CD14-positive monocyte (primary cell): ENCODE data around the gene TRIM31. TPM values are rescaled to one million over a fixed set of nuclear protein-coding genes. Genes with fewer than 3 reads are reported as not detected.
A peak's percentile ranks its signal among the peaks of the same experiment; 100 is the strongest.

ENCODE experiments used
- DNase-seq, 3 donors: peaks; one replicate each; pipeline ENCODE4 v3.0.0-alpha.2; 2011 to 2022
- H2AFZ ChIP-seq: 2 replicates; pipeline ENCODE4 v1.6.0; 2012; ENCODE audit warnings: mild to moderate bottlenecking, low read depth, low read length, inconsistent platforms; ENCODE audit not compliant: insufficient read depth, poor library complexity, severe bottlenecking
- H3K27ac ChIP-seq, 2 donors: 1 replicate in 1 of 2; 2 replicates in 1 of 2; pipeline ENCODE4 v1.5.1; 2012 to 2013; ENCODE audit warnings: low read length in 2 of 2, control low read depth in 1 of 2, inconsistent platforms in 1 of 2, low read depth in 1 of 2, mild to moderate bottlenecking in 1 of 2
- H3K27me3 ChIP-seq, 2 donors: one replicate each; pipeline versions ENCODE4 v1.6.0 to v1.6.1; 2011 to 2013; ENCODE audit warnings: low read length in 2 of 2; ENCODE audit not compliant: control insufficient read depth in 2 of 2, insufficient read depth in 2 of 2
- H3K36me3 ChIP-seq, 2 donors: replicated peaks in 1 of 2; 1 replicate in 1 of 2; 2 replicates in 1 of 2; pipeline versions ENCODE4 v1.5.1 to v1.6.1; 2012 to 2013; ENCODE audit warnings: low read length in 2 of 2, control low read depth in 1 of 2, inconsistent platforms in 1 of 2, mild to moderate bottlenecking in 1 of 2; ENCODE audit not compliant: insufficient read depth in 2 of 2, control insufficient read depth in 1 of 2
- H3K4me1 ChIP-seq, 2 donors: 1 replicate in 1 of 2; 2 replicates in 1 of 2; pipeline versions ENCODE4 v1.5.1 to v1.6.1; 2012 to 2013; ENCODE audit warnings: low read length in 2 of 2, control low read depth in 1 of 2, inconsistent platforms in 1 of 2, mild to moderate bottlenecking in 1 of 2, moderate library complexity in 1 of 2; ENCODE audit not compliant: insufficient read depth in 2 of 2, control insufficient read depth in 1 of 2
- H3K4me2 ChIP-seq: replicated peaks from 2 replicates; pipeline ENCODE3; 2012; ENCODE audit warnings: low read length, moderate library complexity, mild to moderate bottlenecking; ENCODE audit not compliant: poor library complexity, severe bottlenecking; ENCODE audit errors: extremely low read depth
- H3K4me3 ChIP-seq, 3 experiments: fragments of 200-600 bp in 1 of 3; sonication (generic) in 1 of 3; replicated peaks in 1 of 3; 1 replicate in 2 of 3; 2 replicates in 1 of 3; pipeline ENCODE4 v1.5.1; 2011 to 2013; ENCODE audit warnings: low read length in 3 of 3, mild to moderate bottlenecking in 3 of 3, control low read depth in 2 of 3, low read depth in 2 of 3, inconsistent platforms in 1 of 3, moderate library complexity in 1 of 3
- H3K79me2 ChIP-seq: 2 replicates; pipeline ENCODE4 v1.6.0; 2012; ENCODE audit warnings: mild to moderate bottlenecking, control low read depth, inconsistent platforms, low read length, moderate library complexity; ENCODE audit not compliant: insufficient read depth
- H3K9ac ChIP-seq: 2 replicates; pipeline ENCODE4 v1.6.0; 2017; ENCODE audit warnings: low read length, mild to moderate bottlenecking; ENCODE audit not compliant: insufficient read depth, poor library complexity, severe bottlenecking
- H3K9me3 ChIP-seq, 2 donors: replicated peaks in 1 of 2; 1 replicate in 1 of 2; 2 replicates in 1 of 2; pipeline versions ENCODE4 v1.5.1 to v1.6.1; 2012 to 2013; ENCODE audit warnings: low read length in 2 of 2, control low read depth in 1 of 2; ENCODE audit not compliant: control insufficient read depth in 1 of 2, insufficient read depth in 1 of 2
- H4K20me1 ChIP-seq: 2 replicates; pipeline ENCODE4 v1.6.0; 2012; ENCODE audit warnings: mild to moderate bottlenecking, low read length, control low read depth, moderate library complexity; ENCODE audit not compliant: insufficient read depth
- H3K27ac Mint-ChIP-seq, 7 donors: one replicate each; pipeline ENCODE4 v1.8.0; 2020; ENCODE audit warnings: mild to moderate bottlenecking in 7 of 7, mixed read lengths in 7 of 7, moderate library complexity in 6 of 7, inconsistent platforms in 2 of 7
- H3K27me3 Mint-ChIP-seq, 3 donors: one replicate each; pipeline ENCODE4 v1.8.0; 2021 to 2022; ENCODE audit warnings: low read depth in 3 of 3, mild to moderate bottlenecking in 3 of 3, mixed read lengths in 3 of 3, moderate library complexity in 3 of 3, inconsistent platforms in 1 of 3
- H3K36me3 Mint-ChIP-seq, 2 donors: one replicate each; pipeline ENCODE4 v1.8.0; 2020; ENCODE audit warnings: mixed read lengths in 2 of 2, inconsistent platforms in 1 of 2, mild to moderate bottlenecking in 1 of 2
- H3K4me1 Mint-ChIP-seq: one replicate; pipeline ENCODE4 v1.8.0; 2020; ENCODE audit warnings: mild to moderate bottlenecking, mixed read lengths
- H3K4me3 Mint-ChIP-seq, 2 donors: one replicate each; pipeline ENCODE4 v1.8.0; 2020; ENCODE audit warnings: mild to moderate bottlenecking in 2 of 2, mixed read lengths in 2 of 2, moderate library complexity in 1 of 2
- H3K9me3 Mint-ChIP-seq, 7 donors: one replicate each; pipeline ENCODE4 v1.8.0; 2020 to 2022; ENCODE audit warnings: mixed read lengths in 7 of 7, mild to moderate bottlenecking in 6 of 7, moderate library complexity in 6 of 7, inconsistent platforms in 2 of 7
- WGBS: methylation state at CpG from one replicate; pipeline ENCODE4 v1.1.5; 2013; ENCODE audit warnings: missing lambda C conversion rate; ENCODE audit not compliant: insufficient coverage; 5-methylcytosine and 5-hydroxymethylcytosine counted together
- intact Hi-C, 2 donors: fragments of 100-400 bp; cut with micrococcal nuclease; formaldehyde crosslinking; loops; one replicate each; pipeline versions ENCODE4 v1.15.0 to v1.15.1; 2023
- polyA plus RNA-seq, 3 donors: library from polyadenylated mRNA; depleted of rRNA in 1 of 3; unstranded in 2 of 3; stranded (reverse) in 1 of 3; fragments of 300-500 nt in 2 of 3; fragments of >200 nt in 1 of 3; fragmentation: Illumina TruSeq in 2 of 3; gene quantifications; 1 replicate in 2 of 3; 2 replicates in 1 of 3; pipeline ENCODE4 v1.2.3, GENCODE V29; 2012 to 2021
- TF ChIP-seq, protein P1 (sequence below): fragments of 200-600 bp; IDR thresholded peaks from one replicate; pipeline ENCODE4 v1.8.0; 2022; ENCODE audit warnings: antibody characterized with exemption, mild to moderate bottlenecking

TRIM31 gene
- polyA plus RNA-seq, 3 donors, result not detected

DNA sequence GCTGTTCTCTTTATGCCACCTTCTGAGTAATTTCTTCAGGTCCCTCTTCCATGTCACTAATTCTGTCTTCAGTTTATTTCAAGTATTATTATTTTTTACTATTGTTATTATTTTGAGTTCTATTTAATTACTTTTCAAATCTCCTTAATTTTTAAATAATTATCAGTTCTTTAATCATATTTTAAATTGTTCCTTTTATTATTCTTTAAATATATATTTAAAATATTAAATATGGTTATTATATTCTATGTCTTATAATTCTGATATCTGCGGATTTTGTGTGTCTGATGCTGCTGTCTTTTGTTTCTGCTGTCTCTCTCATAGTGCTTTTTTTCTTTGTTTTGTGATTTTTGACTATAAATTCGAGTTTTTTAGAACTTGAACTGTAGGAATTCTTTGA is 49.6 kb downstream of the TRIM31 start:
- peaks cover 40 to 47% of the 10 kb centered on the region in 2 donors for H3K4me1 ChIP-seq
- no peak overlapping the region for H3K27ac ChIP-seq

DNA sequence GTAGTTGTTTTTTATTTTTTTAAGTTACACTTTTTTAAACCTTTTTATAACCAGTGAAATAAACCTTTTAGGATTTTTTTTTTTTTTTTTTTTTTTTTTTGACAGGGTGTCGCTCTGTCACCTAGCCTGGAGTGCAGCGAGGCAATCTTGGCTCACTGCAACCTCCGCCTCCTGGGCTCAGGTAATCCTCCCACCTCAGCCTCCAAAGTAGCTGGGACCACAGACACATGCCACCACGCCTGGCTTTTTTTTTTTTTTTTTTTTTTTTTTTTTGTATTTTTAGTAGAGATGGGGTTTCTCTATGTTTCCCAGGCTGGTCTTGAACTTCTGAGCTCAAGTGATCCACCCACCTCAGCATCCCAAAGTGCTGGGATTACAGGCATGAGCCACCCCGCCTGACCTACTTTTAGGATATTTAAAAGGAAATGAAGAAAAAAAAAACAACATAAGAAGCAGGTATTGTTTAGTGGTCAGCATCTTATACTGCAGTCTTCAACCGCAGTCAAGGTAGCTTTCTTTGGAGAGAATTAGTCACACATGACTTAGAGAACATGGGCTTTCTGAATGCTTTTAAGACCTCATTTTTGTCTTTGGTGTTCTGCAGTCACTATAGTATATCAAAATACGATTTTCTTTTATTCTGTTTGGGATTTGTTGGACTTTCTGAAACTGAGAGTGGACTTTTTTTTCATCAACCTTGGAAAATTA is 50.3 kb downstream of the TRIM31 start:
- no CpG with 5 or more reads among the region's 7 CpGs for WGBS
- Histone ChIP-seq H3K27me3 (no peaks in the 10 kb centered on the region), H3K36me3 (peaks cover 6 to 14% of the 10 kb centered on the region in 2 donors), H3K27ac (no peak overlapping the region), H3K4me3 (peak overlapping the region in 1 of 3 experiments; percentile 92), H3K79me2 (peaks cover 52% of the 10 kb centered on the region), H3K9me3 (no peaks in the 10 kb centered on the region), H3K4me2 (peak overlapping the region; percentile 95), H3K9ac (no peak overlapping the region), H4K20me1 (no peaks in the 10 kb centered on the region), H3K4me1 (peaks cover 33 to 41% of the 10 kb centered on the region in 2 donors), H2AFZ (no peak overlapping the region)
- no peak overlapping the region for H3K4me3 Mint-ChIP-seq
- TF ChIP-seq, protein P1, sequence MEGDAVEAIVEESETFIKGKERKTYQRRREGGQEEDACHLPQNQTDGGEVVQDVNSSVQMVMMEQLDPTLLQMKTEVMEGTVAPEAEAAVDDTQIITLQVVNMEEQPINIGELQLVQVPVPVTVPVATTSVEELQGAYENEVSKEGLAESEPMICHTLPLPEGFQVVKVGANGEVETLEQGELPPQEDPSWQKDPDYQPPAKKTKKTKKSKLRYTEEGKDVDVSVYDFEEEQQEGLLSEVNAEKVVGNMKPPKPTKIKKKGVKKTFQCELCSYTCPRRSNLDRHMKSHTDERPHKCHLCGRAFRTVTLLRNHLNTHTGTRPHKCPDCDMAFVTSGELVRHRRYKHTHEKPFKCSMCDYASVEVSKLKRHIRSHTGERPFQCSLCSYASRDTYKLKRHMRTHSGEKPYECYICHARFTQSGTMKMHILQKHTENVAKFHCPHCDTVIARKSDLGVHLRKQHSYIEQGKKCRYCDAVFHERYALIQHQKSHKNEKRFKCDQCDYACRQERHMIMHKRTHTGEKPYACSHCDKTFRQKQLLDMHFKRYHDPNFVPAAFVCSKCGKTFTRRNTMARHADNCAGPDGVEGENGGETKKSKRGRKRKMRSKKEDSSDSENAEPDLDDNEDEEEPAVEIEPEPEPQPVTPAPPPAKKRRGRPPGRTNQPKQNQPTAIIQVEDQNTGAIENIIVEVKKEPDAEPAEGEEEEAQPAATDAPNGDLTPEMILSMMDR, result no peak
- no peaks in the 10 kb centered on the region for H3K9me3 Mint-ChIP-seq
- no peaks in the 10 kb centered on the region for H3K27me3 Mint-ChIP-seq
- peaks cover 41% of the 10 kb centered on the region for H3K4me1 Mint-ChIP-seq
- peaks cover 14 to 20% of the 10 kb centered on the region in 2 donors for H3K36me3 Mint-ChIP-seq
- DNase-seq, result no peak
- intact Hi-C loops, result loop anchor here in 1 of 2 donors (10.0 kb wide), 2 partner anchors 138 to 262 kb away; partner anchors contain the start of gene TRIM39
- H3K27ac Mint-ChIP-seq, result peak overlapping the region in 2 of 7 donors; percentile 56 to 94

More for the DNA sequence above, 49.6 kb downstream of the TRIM31 start:
- H3K4me3 ChIP-seq, result no peak overlapping the region
- Mint-ChIP-seq H3K4me1 (peaks cover 48% of the 10 kb centered on the region), H3K9me3 (no peaks in the 10 kb centered on the region), H3K27me3 (no peaks in the 10 kb centered on the region), H3K27ac (peak overlapping the region in 2 of 7 donors; percentile 12 to 66), H3K36me3 (peaks cover 17 to 21% of the 10 kb centered on the region in 2 donors), H3K4me3 (no peak overlapping the region)
- no peaks in the 10 kb centered on the region for H3K9me3 ChIP-seq
- H3K36me3 ChIP-seq, result peaks cover 6 to 10% of the 10 kb centered on the region in 2 donors
- no peak overlapping the region for H3K9ac ChIP-seq
- H3K27me3 ChIP-seq, result no peaks in the 10 kb centered on the region
- no peaks in the 10 kb centered on the region for H4K20me1 ChIP-seq
- H3K79me2 ChIP-seq, result peaks cover 59% of the 10 kb centered on the region
- DNase-seq, result no peak
- TF ChIP-seq, protein P1, result no peak
- H3K4me2 ChIP-seq, result no peak overlapping the region
- no CpG with 5 or more reads among the region's 2 CpGs for WGBS
- intact Hi-C loops, result loop anchor here in 1 of 2 donors (10.0 kb wide), 2 partner anchors 139 to 261 kb away; partner anchors contain the start of gene TRIM39
- H2AFZ ChIP-seq, result no peak overlapping the region
